Diencephalon (tissue), 1 donor: ENCODE measurements around the gene MCOLN1. TPM values are rescaled to one million over a fixed set of nuclear protein-coding genes. Genes with fewer than 3 reads are reported as not detected.

Experiments used
- small RNA-seq: library from RNA; depleted of rRNA; stranded (forward); fragments of <200 nt; gene quantifications from one replicate; pipeline ENCODE3, GENCODE V24; 2014
- total RNA-seq: library from RNA; depleted of rRNA; stranded (reverse); fragments of >200 nt; gene quantifications from one replicate; pipeline ENCODE4 v1.2.3, GENCODE V29; 2014

MCOLN1 gene
- 9.9 TPM for total RNA-seq

GRCh38 chr19:7522072-7522922, at the start of gene MCOLN1:
TSS of gene MCOLN1 (plus strand) at chr19:7522624. CDS start at chr19:7522751, 127 bp downstream.

GRCh38 chr19:7488736-7489353, 33.6 kb upstream of the MCOLN1 start, which contains the start of gene PEX11G:
TSS of gene PEX11G (minus strand) at chr19:7489035. CDS start at chr19:7489010, 25 bp downstream.

GRCh38 chr19:7515645-7516151, 6.7 kb upstream of the MCOLN1 start, which contains the start of gene ZNF358:
TSS of gene ZNF358 (plus strand) at chr19:7516103. CDS start at chr19:7519243, 3,140 bp downstream.

GRCh38 chr19:7535047-7535997, 12.9 kb downstream of the MCOLN1 start, which contains the start of gene PNPLA6:
TSS of gene PNPLA6 (plus strand) at chr19:7535717. CDS start at chr19:7535789, 72 bp downstream.

Small RNAs within 50 kb of the gene (small RNA-seq; reads per million reads assigned to genes)
- not detected for gene AC008878.2

Other genes with a start within 250 kb of the MCOLN1 start
- gene INSR, start 228.2 kb upstream of the MCOLN1 start, total RNA-seq, result 74.5 TPM
- 25.1 TPM for gene ARHGEF18, start 173.7 kb upstream of the MCOLN1 start, total RNA-seq
- 1.8 TPM for gene PEX11G, start 33.6 kb upstream of the MCOLN1 start, total RNA-seq
- gene ZNF358, start 6.5 kb upstream of the MCOLN1 start, total RNA-seq, result 11.3 TPM
- 63.7 TPM for gene PNPLA6, start 13.1 kb downstream of the MCOLN1 start, total RNA-seq
- gene CAMSAP3, start 73.2 kb downstream of the MCOLN1 start, total RNA-seq, result 15.5 TPM
- gene XAB2, start 106.9 kb downstream of the MCOLN1 start, total RNA-seq, result 18.2 TPM
- 23.3 TPM for gene PET100, start 107.2 kb downstream of the MCOLN1 start, total RNA-seq
- gene PCP2, start 111.1 kb downstream of the MCOLN1 start, total RNA-seq, result not detected
- 3.5 TPM for gene STXBP2, start 114.5 kb downstream of the MCOLN1 start, total RNA-seq
- 0.92 TPM for gene RETN, start 146.4 kb downstream of the MCOLN1 start, total RNA-seq
- gene MCEMP1, start 154.5 kb downstream of the MCOLN1 start, total RNA-seq, result not detected
- 16.1 TPM for gene TRAPPC5, start 158.2 kb downstream of the MCOLN1 start, total RNA-seq
- 0.46 TPM for gene FCER2, start 179.5 kb downstream of the MCOLN1 start, total RNA-seq
- 0.92 TPM for gene CLEC4G, start 209.5 kb downstream of the MCOLN1 start, total RNA-seq
- gene CD209, start 224.9 kb downstream of the MCOLN1 start, total RNA-seq, result 0.69 TPM
- gene CLEC4M, start 240.6 kb downstream of the MCOLN1 start, total RNA-seq, result not detected